PC-9 (cell line): ENCODE results near the gene LRFN2. TPM values are rescaled to one million over a fixed set of nuclear protein-coding genes. Genes with fewer than 3 reads are reported as not detected.

Experiments
- BruUV-seq: library from RNA; stranded (reverse); fragments of 400-500 nt; replicated peaks from 2 replicates; lab custom pipeline; 2021; lab: Mats Ljungman, UMichigan
- CTCF ChIA-PET: fragments of 300-600 bp; sonication (Branson Sonifier 250); formaldehyde crosslinking; loops from one replicate; lab custom pipeline; 2022; ENCODE audit warnings: antibody characterized with exemption; lab: Charles Lee
- POLR2A ChIA-PET: fragments of 300-600 bp; sonication (Branson Sonifier 250); formaldehyde crosslinking; loops from one replicate; lab custom pipeline; 2022; ENCODE audit warnings: antibody characterized with exemption; ENCODE audit not compliant: unreplicated experiment; lab: Charles Lee
- DNase-seq, 2 experiments: peaks; one replicate each; pipeline versions ENCODE4 v3.0.0 to v3.0.0-alpha.2; 2015 to 2022; ENCODE audit warnings: mixed read lengths in 1 of 2
- H2AFZ ChIP-seq: fragments of 200-600 bp; sonication (generic); 2 replicates; pipeline ENCODE4 v1.8.1; 2017; ENCODE audit warnings: antibody characterized with exemption
- H3F3A ChIP-seq: fragments of 200-600 bp; sonication (generic); 2 replicates; pipeline ENCODE4 v1.8.1; 2017; ENCODE audit warnings: antibody characterized with exemption, mild to moderate bottlenecking, low read depth; ENCODE audit not compliant: insufficient read depth
- H3K27ac ChIP-seq: fragments of 200-600 bp; sonication (generic); 2 replicates; pipeline ENCODE4 v1.6.1; 2016; ENCODE audit warnings: mixed run types
- H3K27me3 ChIP-seq: fragments of 200-600 bp; sonication (generic); 2 replicates; pipeline ENCODE4 v1.6.1; 2016; ENCODE audit warnings: low read depth, mixed run types; ENCODE audit not compliant: insufficient read depth
- H3K36me3 ChIP-seq: fragments of 200-600 bp; sonication (generic); 2 replicates; pipeline ENCODE4 v1.6.1; 2016; ENCODE audit warnings: low read depth, mixed run types
- H3K4me1 ChIP-seq: fragments of 200-600 bp; sonication (generic); replicated peaks from 2 replicates; pipeline ENCODE4 v1.6.1; 2016; ENCODE audit warnings: mixed run types; ENCODE audit not compliant: insufficient read depth
- H3K4me2 ChIP-seq: fragments of 200-600 bp; sonication (generic); 2 replicates; pipeline ENCODE4 v1.6.1; 2017; ENCODE audit warnings: mixed run types
- H3K4me3 ChIP-seq: fragments of 200-600 bp; sonication (generic); 2 replicates; pipeline ENCODE4 v1.6.1; 2016; ENCODE audit warnings: mixed run types
- H3K79me2 ChIP-seq: fragments of 200-600 bp; sonication (generic); 2 replicates; pipeline ENCODE4 v1.6.1; 2017; ENCODE audit warnings: low read depth, mixed run types
- H3K9me2 ChIP-seq: fragments of 200-600 bp; sonication (generic); 2 replicates; pipeline ENCODE4 v1.8.1; 2017; ENCODE audit warnings: mild to moderate bottlenecking; ENCODE audit not compliant: insufficient read depth
- H3K9me3 ChIP-seq: fragments of 200-600 bp; sonication (generic); 2 replicates; pipeline ENCODE4 v1.8.1; 2016; ENCODE audit warnings: low read depth; ENCODE audit not compliant: insufficient read depth
- H4K20me1 ChIP-seq: fragments of 200-600 bp; sonication (generic); 2 replicates; pipeline ENCODE4 v1.8.1; 2017; ENCODE audit not compliant: insufficient read depth
- EZH2 ChIP-seq: fragments of 200-600 bp; sonication (generic); IDR thresholded peaks from 2 replicates; pipeline ENCODE4 v1.8.0; 2017; ENCODE audit warnings: antibody characterized with exemption, low read depth
- intact Hi-C: fragments of 100-400 bp; cut with micrococcal nuclease; formaldehyde crosslinking; loops from one replicate; pipeline ENCODE4 v1.10.0; 2022; ENCODE audit not compliant: unreplicated experiment
- total RNA-seq: library from RNA; stranded (reverse); gene quantifications from 2 replicates; pipeline ENCODE4 v1.2.3, GENCODE V29; 2021
- TF ChIP-seq, protein P1 (sequence below): fragments of 200-600 bp; sonication (generic); conservative IDR thresholded peaks from 2 replicates; pipeline ENCODE4 v1.6.1; 2017; ENCODE audit warnings: mixed run types, antibody characterized with exemption, mild to moderate bottlenecking, moderate library complexity

LRFN2 gene
- total RNA-seq, 1 experiment from 2014 or later, result not detected

DNA sequence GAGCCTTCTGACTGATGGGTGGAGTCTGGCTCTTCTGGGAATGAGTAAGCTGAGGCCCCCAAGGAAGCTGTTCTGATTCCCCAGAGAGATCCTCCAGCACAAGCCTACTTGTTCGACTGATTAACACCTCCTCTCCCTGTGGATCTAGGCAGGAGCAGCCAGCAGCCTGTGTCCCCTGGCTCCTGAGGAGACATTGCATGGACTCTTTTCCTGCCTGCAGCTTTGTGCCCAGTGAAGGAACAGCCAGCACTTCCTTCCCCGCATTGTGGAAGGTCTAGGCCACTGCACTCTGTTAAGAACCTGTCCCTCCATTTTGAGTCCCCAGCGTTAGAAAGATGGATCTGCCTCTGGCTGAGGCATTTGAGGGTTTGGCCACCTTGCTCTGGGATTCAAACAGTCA, 29.1 kb downstream of the LRFN2 start:
- Histone ChIP-seq H3K4me3 (no peak overlapping the region), H3K36me3 (no peaks in the 10 kb centered on the region), H4K20me1 (no peaks in the 10 kb centered on the region), H3K79me2 (no peaks in the 10 kb centered on the region), H3K27ac (no peak overlapping the region), H3K9me3 (no peaks in the 10 kb centered on the region), H3K4me1 (no peaks in the 10 kb centered on the region), H3K27me3 (peaks cover 24% of the 10 kb centered on the region; the same call in 1 of the 2 replicates), H3K4me2 (no peak overlapping the region), H3F3A (no peaks in the 10 kb centered on the region), H3K9me2 (no peaks in the 10 kb centered on the region), H2AFZ (no peak overlapping the region)
- CTCF ChIA-PET, result no interaction called here
- BruUV-seq, result no TSS peak
- intact Hi-C loops, result no loop called here
- POLR2A ChIA-PET, result no interaction called here
- TF ChIP-seq EZH2, result no peak
- TF ChIP-seq, protein P1, sequence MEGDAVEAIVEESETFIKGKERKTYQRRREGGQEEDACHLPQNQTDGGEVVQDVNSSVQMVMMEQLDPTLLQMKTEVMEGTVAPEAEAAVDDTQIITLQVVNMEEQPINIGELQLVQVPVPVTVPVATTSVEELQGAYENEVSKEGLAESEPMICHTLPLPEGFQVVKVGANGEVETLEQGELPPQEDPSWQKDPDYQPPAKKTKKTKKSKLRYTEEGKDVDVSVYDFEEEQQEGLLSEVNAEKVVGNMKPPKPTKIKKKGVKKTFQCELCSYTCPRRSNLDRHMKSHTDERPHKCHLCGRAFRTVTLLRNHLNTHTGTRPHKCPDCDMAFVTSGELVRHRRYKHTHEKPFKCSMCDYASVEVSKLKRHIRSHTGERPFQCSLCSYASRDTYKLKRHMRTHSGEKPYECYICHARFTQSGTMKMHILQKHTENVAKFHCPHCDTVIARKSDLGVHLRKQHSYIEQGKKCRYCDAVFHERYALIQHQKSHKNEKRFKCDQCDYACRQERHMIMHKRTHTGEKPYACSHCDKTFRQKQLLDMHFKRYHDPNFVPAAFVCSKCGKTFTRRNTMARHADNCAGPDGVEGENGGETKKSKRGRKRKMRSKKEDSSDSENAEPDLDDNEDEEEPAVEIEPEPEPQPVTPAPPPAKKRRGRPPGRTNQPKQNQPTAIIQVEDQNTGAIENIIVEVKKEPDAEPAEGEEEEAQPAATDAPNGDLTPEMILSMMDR, result no peak
- no peak for DNase-seq

DNA sequence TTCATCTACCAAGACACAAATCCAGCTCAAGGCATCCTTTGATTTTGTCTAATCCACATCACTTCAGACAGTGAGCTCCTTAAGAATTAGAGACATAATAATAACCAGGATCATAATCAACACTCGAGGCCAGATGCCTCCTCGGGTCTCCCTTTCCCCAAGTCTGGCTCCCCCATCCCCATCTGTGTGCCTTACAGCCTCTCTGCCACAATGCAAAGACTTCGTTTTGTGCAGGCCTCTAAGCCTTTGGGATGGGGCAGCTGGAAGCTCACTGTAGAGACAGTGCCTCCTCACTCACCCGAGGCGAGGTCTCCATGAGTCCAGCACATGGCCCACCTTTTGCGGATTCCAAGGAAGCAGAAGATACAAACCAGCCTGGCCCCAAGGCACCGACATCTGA, 30.3 kb downstream of the LRFN2 start:
- Histone ChIP-seq H3K36me3 (no peaks in the 10 kb centered on the region), H3F3A (no peaks in the 10 kb centered on the region), H4K20me1 (no peaks in the 10 kb centered on the region), H3K27me3 (peaks cover 24% of the 10 kb centered on the region; the same call in 1 of the 2 replicates), H3K27ac (no peak overlapping the region), H3K79me2 (no peaks in the 10 kb centered on the region), H3K9me3 (no peaks in the 10 kb centered on the region), H3K4me1 (no peaks in the 10 kb centered on the region), H3K4me2 (no peak overlapping the region), H3K4me3 (no peak overlapping the region), H2AFZ (no peak overlapping the region), H3K9me2 (no peaks in the 10 kb centered on the region)
- intact Hi-C loops, result no loop called here
- POLR2A ChIA-PET, result no interaction called here
- no peak for DNase-seq
- CTCF ChIA-PET, result no interaction called here
- no TSS peak for BruUV-seq
- no peak for TF ChIP-seq EZH2
- TF ChIP-seq, protein P1, result no peak

DNA sequence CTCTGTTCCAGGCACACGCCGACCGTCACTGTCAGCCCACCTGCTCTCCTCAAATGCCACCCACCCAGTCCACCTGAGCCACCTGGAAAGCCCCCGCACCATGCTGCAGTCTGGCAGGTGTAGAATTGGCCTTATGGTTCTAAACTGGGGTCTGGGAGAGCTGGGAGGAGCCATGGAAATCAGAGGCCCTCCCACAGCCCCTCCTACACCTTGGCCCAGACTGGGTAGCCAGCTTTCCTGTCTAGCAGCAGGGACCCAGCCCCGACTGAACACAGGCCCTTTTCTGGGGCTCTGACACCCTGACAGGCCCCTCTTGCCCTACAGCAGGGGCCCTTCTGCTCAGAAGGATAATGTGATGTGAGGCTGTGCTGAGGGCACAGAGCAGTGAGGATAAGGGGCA, 31.1 kb downstream of the LRFN2 start:
- H4K20me1 ChIP-seq, result no peaks in the 10 kb centered on the region
- peaks cover 18% of the 10 kb centered on the region; the same call in 1 of the 2 replicates for H3K27me3 ChIP-seq
- intact Hi-C loops, result no loop called here
- H3K79me2 ChIP-seq, result no peaks in the 10 kb centered on the region
- H3K36me3 ChIP-seq, result no peaks in the 10 kb centered on the region
- no peak for DNase-seq
- no peak overlapping the region for H3K4me2 ChIP-seq
- no peaks in the 10 kb centered on the region for H3K9me3 ChIP-seq
- CTCF ChIA-PET, result no interaction called here
- TF ChIP-seq, protein P1, result no peak
- TF ChIP-seq EZH2, result no peak
- H3K9me2 ChIP-seq, result no peaks in the 10 kb centered on the region
- no peaks in the 10 kb centered on the region for H3F3A ChIP-seq
- no peak overlapping the region for H2AFZ ChIP-seq
- no peak overlapping the region for H3K27ac ChIP-seq
- POLR2A ChIA-PET, result no interaction called here
- no peaks in the 10 kb centered on the region for H3K4me1 ChIP-seq
- no TSS peak for BruUV-seq
- H3K4me3 ChIP-seq, result no peak overlapping the region
